Astrocyte (in vitro differentiated cells and primary cell): ENCODE results near the gene ZFYVE16. TPM values are rescaled to one million over a fixed set of nuclear protein-coding genes. Genes with fewer than 3 reads are reported as not detected.

Source experiments
- DNase-seq: peaks from one replicate; pipeline ENCODE4 v3.0.0-alpha.2; 2010; ENCODE audit warnings: low read depth
- FAIRE-seq: peaks from 2 replicates; lab custom pipeline; 2011; peaks lifted over from hg19 to GRCh38; lab: Jason Lieb, UNC
- H2AFZ ChIP-seq: 2 replicates; pipeline ENCODE4 v1.6.0; 2012; ENCODE audit warnings: low read depth, low read length, inconsistent platforms
- H3K27ac ChIP-seq: 2 replicates; pipeline ENCODE4 v1.5.1; 2011; ENCODE audit warnings: low read depth, low read length, inconsistent platforms
- H3K27me3 ChIP-seq: 2 replicates; pipeline ENCODE4 v1.6.0; 2011; ENCODE audit warnings: low read length, inconsistent platforms; ENCODE audit not compliant: insufficient read depth
- H3K36me3 ChIP-seq: 2 replicates; pipeline ENCODE4 v1.5.1; 2011; ENCODE audit warnings: low read length, inconsistent platforms; ENCODE audit not compliant: insufficient read depth
- H3K4me1 ChIP-seq: 2 replicates; pipeline ENCODE4 v1.5.1; 2011; ENCODE audit warnings: low read length, inconsistent platforms; ENCODE audit not compliant: insufficient read depth
- H3K4me2 ChIP-seq: 2 replicates; pipeline ENCODE4 v1.6.0; 2012; ENCODE audit warnings: low read length, inconsistent platforms
- H3K4me3 ChIP-seq: 2 replicates; pipeline ENCODE4 v1.5.1; 2011; ENCODE audit warnings: low read depth, mild to moderate bottlenecking, low read length, inconsistent platforms; ENCODE audit not compliant: insufficient read depth
- H3K79me2 ChIP-seq: 2 replicates; pipeline ENCODE4 v1.6.0; 2012; ENCODE audit warnings: mild to moderate bottlenecking, low read length, inconsistent platforms; ENCODE audit not compliant: insufficient read depth
- H3K9ac ChIP-seq: 2 replicates; pipeline ENCODE4 v1.6.0; 2012; ENCODE audit warnings: mild to moderate bottlenecking, low read length, inconsistent platforms
- H3K9me3 ChIP-seq: 2 replicates; pipeline ENCODE4 v1.5.1; 2012; ENCODE audit warnings: low read depth, mild to moderate bottlenecking, low read length, inconsistent platforms; ENCODE audit not compliant: insufficient read depth
- H4K20me1 ChIP-seq: 2 replicates; pipeline ENCODE4 v1.6.0; 2012; ENCODE audit warnings: low read length, inconsistent platforms; ENCODE audit not compliant: insufficient read depth
- H3K27ac Mint-ChIP-seq: one replicate; pipeline ENCODE4 v1.8.0; 2021; ENCODE audit warnings: mild to moderate bottlenecking, mixed read lengths; ENCODE audit not compliant: unreplicated experiment
- H3K27me3 Mint-ChIP-seq: one replicate; pipeline ENCODE4 v1.8.0; 2021; ENCODE audit warnings: low read depth, mixed read lengths; ENCODE audit not compliant: unreplicated experiment
- H3K36me3 Mint-ChIP-seq: one replicate; pipeline ENCODE4 v1.8.0; 2021; ENCODE audit warnings: low read depth, mixed read lengths; ENCODE audit not compliant: unreplicated experiment
- H3K4me1 Mint-ChIP-seq: one replicate; pipeline ENCODE4 v1.8.0; 2021; ENCODE audit warnings: low read depth, mixed read lengths; ENCODE audit not compliant: unreplicated experiment
- H3K4me3 Mint-ChIP-seq: one replicate; pipeline ENCODE4 v1.8.0; 2021; ENCODE audit warnings: mild to moderate bottlenecking, moderate library complexity, mixed read lengths; ENCODE audit not compliant: unreplicated experiment
- H3K9me3 Mint-ChIP-seq: one replicate; pipeline ENCODE4 v1.8.0; 2021; ENCODE audit warnings: mild to moderate bottlenecking, mixed read lengths; ENCODE audit not compliant: unreplicated experiment
- CTCF ChIP-seq: IDR thresholded peaks from 2 replicates; pipeline ENCODE4 v1.5.1; 2011; ENCODE audit warnings: low read depth, mild to moderate bottlenecking, inconsistent platforms, low read length, moderate library complexity; ENCODE audit not compliant: insufficient read depth
- EZH2 ChIP-seq: IDR thresholded peaks from 2 replicates; pipeline ENCODE4 v1.6.1; 2012; ENCODE audit warnings: mild to moderate bottlenecking, low read length, inconsistent platforms; ENCODE audit not compliant: insufficient read depth
- total RNA-seq: library from RNA; stranded (reverse); gene quantifications from 2 replicates; pipeline ENCODE4 v1.2.1, GENCODE V29; 2021

Gene ZFYVE16
- total RNA-seq, 1 donor from 2014 or later: 48.5 TPM

- no peak overlapping the region for H3K4me2 ChIP-seq
- no peak for FAIRE-seq
- no peak overlapping the region for H3K27ac Mint-ChIP-seq
Observed at GRCh38 chr5:80403782-80404181, 4.1 kb upstream of the ZFYVE16 start.

GRCh38 chr5:80406980-80407734 is 707 bp upstream of the ZFYVE16 start:
- Mint-ChIP-seq H3K4me3 (peak overlapping the region; percentile 89), H3K36me3 (no peaks in the 10 kb centered on the region), H3K27me3 (no peaks in the 10 kb centered on the region), H3K9me3 (peaks cover 2% of the 10 kb centered on the region), H3K27ac (peak overlapping the region; percentile 99), H3K4me1 (peaks cover 20% of the 10 kb centered on the region)
- TF ChIP-seq EZH2 (no peak), CTCF (no peak)
- no peaks in the 10 kb centered on the region for H3K27me3 ChIP-seq
- H3K27ac ChIP-seq: peak overlapping the region; percentile 96
- H2AFZ ChIP-seq: peak overlapping the region; percentile 98
- FAIRE-seq: no peak
- no peaks in the 10 kb centered on the region for H3K36me3 ChIP-seq
- no peak for DNase-seq
- H3K79me2 ChIP-seq: peaks cover 40% of the 10 kb centered on the region
- H3K4me3 ChIP-seq: peak overlapping the region; percentile 80
- H3K4me1 ChIP-seq: peaks cover 3% of the 10 kb centered on the region
- peak overlapping the region; percentile 97 for H3K9ac ChIP-seq
- H3K4me2 ChIP-seq: peak overlapping the region; percentile 83
- peaks cover 10% of the 10 kb centered on the region for H4K20me1 ChIP-seq
- no peaks in the 10 kb centered on the region for H3K9me3 ChIP-seq

More at GRCh38 chr5:80403782-80404181, 4.1 kb upstream of the ZFYVE16 start:
- H2AFZ ChIP-seq: no peak overlapping the region
- TF ChIP-seq CTCF: no peak
- no peak for TF ChIP-seq EZH2
- Mint-ChIP-seq H3K36me3 (no peaks in the 10 kb centered on the region), H3K4me3 (no peak overlapping the region), H3K9me3 (peaks cover 2% of the 10 kb centered on the region), H3K27me3 (no peaks in the 10 kb centered on the region), H3K4me1 (peaks cover 5% of the 10 kb centered on the region)
- no peaks in the 10 kb centered on the region for H3K4me1 ChIP-seq
- DNase-seq: no peak
- H3K27me3 ChIP-seq: no peaks in the 10 kb centered on the region
- H4K20me1 ChIP-seq: no peaks in the 10 kb centered on the region
- no peaks in the 10 kb centered on the region for H3K9me3 ChIP-seq
- no peak overlapping the region for H3K27ac ChIP-seq
- H3K36me3 ChIP-seq: no peaks in the 10 kb centered on the region
- H3K4me3 ChIP-seq: no peak overlapping the region
- H3K79me2 ChIP-seq: peaks cover 8% of the 10 kb centered on the region
- H3K9ac ChIP-seq: no peak overlapping the region
